ENCODE results near the gene RGS1.

Gene RGS1

DNA sequence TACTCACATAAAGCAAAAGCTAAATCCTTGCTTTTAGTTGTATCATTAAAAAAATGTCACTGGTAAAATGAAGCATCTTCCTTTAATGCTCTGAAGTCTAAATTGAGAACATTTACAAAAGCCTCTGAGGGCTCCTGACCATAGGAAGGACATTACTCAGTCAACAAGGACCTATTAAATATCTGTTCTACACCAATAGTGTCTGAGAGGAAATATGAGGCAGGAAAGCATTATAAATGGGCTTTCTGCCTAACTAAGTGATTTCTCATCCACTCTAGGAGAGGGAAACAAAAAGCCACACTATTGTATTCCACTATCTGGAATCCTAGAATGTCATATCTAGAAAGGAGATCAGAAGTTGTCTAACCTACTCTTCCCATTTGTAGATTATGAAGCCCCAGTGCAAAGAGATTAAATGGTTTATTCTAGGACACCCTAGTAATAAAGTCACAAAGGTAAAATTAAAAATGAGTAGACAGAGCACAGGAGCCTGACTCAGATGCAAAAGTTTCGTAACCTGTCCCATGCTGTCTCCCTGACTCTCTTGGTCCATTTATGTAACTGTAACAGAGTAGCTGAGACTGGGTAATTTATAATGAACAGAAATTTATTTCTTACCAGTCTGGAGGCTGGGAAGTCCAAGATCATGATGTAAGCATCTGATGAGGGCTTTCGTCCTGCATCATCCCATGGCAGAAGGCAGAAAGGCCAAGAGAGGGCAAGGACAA is 17.6 kb downstream of the RGS1 start:
- no peak for TF ChIP-seq TEAD4 (IDR thresholded peaks at IDR 0.05)
- TF ChIP-seq RAD21 (IDR thresholded peaks at IDR 0.05; ENCODE audit: low read depth): no peak
- no peak for TF ChIP-seq CREB1 (IDR thresholded peaks at IDR 0.05; ENCODE audit: low read depth)
- TF ChIP-seq TAF1 (IDR thresholded peaks at IDR 0.05; ENCODE audit: low read depth): no peak
- TF ChIP-seq YY1 (IDR thresholded peaks at IDR 0.05; ENCODE audit: low read depth): no peak
- TF ChIP-seq, protein P1, sequence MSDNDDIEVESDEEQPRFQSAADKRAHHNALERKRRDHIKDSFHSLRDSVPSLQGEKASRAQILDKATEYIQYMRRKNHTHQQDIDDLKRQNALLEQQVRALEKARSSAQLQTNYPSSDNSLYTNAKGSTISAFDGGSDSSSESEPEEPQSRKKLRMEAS (IDR thresholded peaks at IDR 0.05): no peak

DNA sequence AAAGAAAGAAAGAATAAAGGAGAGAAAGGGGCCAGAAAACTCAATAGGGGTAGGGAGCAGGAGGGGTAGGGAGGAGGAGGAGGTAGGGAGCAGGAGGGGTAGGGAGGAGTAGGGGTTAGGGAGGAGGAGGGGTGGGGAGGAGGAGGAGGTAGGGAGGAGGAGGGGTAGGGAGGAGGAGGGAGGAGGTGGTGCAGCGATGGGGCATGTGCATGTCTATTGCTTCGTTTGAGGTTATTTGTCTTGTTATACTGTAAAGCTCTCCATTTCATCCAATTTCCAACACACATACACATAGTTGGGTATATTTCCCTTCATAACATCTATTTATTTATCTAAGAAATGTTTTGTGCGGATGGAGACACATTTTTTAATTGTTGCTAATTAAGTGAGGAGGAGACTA is 19.7 kb downstream of the RGS1 start:
- TF ChIP-seq EP300 (IDR thresholded peaks at IDR 0.05; ENCODE audit: borderline replicate concordance): no peak
- TF ChIP-seq ZBTB7A (IDR thresholded peaks at IDR 0.05; ENCODE audit: low read depth): no peak
- TF ChIP-seq CREB1 (IDR thresholded peaks at IDR 0.05; ENCODE audit: low read depth): no peak
- TF ChIP-seq, protein P2, sequence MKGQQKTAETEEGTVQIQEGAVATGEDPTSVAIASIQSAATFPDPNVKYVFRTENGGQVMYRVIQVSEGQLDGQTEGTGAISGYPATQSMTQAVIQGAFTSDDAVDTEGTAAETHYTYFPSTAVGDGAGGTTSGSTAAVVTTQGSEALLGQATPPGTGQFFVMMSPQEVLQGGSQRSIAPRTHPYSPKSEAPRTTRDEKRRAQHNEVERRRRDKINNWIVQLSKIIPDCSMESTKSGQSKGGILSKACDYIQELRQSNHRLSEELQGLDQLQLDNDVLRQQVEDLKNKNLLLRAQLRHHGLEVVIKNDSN (IDR thresholded peaks at IDR 0.05): no peak
- TF ChIP-seq, protein P3, sequence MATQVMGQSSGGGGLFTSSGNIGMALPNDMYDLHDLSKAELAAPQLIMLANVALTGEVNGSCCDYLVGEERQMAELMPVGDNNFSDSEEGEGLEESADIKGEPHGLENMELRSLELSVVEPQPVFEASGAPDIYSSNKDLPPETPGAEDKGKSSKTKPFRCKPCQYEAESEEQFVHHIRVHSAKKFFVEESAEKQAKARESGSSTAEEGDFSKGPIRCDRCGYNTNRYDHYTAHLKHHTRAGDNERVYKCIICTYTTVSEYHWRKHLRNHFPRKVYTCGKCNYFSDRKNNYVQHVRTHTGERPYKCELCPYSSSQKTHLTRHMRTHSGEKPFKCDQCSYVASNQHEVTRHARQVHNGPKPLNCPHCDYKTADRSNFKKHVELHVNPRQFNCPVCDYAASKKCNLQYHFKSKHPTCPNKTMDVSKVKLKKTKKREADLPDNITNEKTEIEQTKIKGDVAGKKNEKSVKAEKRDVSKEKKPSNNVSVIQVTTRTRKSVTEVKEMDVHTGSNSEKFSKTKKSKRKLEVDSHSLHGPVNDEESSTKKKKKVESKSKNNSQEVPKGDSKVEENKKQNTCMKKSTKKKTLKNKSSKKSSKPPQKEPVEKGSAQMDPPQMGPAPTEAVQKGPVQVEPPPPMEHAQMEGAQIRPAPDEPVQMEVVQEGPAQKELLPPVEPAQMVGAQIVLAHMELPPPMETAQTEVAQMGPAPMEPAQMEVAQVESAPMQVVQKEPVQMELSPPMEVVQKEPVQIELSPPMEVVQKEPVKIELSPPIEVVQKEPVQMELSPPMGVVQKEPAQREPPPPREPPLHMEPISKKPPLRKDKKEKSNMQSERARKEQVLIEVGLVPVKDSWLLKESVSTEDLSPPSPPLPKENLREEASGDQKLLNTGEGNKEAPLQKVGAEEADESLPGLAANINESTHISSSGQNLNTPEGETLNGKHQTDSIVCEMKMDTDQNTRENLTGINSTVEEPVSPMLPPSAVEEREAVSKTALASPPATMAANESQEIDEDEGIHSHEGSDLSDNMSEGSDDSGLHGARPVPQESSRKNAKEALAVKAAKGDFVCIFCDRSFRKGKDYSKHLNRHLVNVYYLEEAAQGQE (IDR thresholded peaks at IDR 0.05; ENCODE audit: low read depth): no peak
- no peak for TF ChIP-seq CEBPB (IDR thresholded peaks at IDR 0.05)
- TF ChIP-seq RAD21 (IDR thresholded peaks at IDR 0.05; ENCODE audit: low read depth): no peak
- TF ChIP-seq NFIC (IDR thresholded peaks at IDR 0.05): no peak
- TF ChIP-seq, protein P1 (IDR thresholded peaks at IDR 0.05): no peak
- no peak for TF ChIP-seq TAF1 (IDR thresholded peaks at IDR 0.05; ENCODE audit: low read depth)
- TF ChIP-seq YY1 (IDR thresholded peaks at IDR 0.05; ENCODE audit: low read depth): no peak
- TF ChIP-seq EGR1 (IDR thresholded peaks at IDR 0.05): no peak
- TF ChIP-seq TCF12 (IDR thresholded peaks at IDR 0.05; ENCODE audit: low read depth): no peak
- no peak for TF ChIP-seq FOXM1 (IDR thresholded peaks at IDR 0.05; ENCODE audit: borderline replicate concordance, low read depth)
- no peak for TF ChIP-seq TEAD4 (IDR thresholded peaks at IDR 0.05)

DNA sequence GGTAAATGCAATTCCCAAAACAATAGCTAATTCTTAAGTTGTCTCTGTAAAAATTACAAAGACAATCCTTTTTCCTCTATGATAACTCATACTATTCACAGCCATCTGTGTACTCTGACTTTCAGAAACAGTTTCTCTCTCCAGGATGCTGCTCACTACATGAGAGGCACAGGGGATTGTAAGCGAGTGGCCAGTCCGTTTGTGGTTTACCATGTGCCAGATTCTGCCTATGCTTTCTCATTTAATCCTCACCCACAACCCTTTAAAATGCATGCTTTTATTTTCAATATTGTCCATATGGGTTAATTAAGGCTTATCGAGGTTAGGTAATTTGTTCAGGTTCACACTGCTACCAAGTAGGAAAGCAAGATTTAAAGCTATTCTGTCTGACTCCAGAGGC is 23.0 kb downstream of the RGS1 start:
- TF ChIP-seq, protein P2 (IDR thresholded peaks at IDR 0.05): no peak
- TF ChIP-seq ZBTB7A (IDR thresholded peaks at IDR 0.05; ENCODE audit: low read depth) (no peak), YY1 (IDR thresholded peaks at IDR 0.05; ENCODE audit: low read depth) (no peak), TEAD4 (IDR thresholded peaks at IDR 0.05) (no peak)

DNA sequence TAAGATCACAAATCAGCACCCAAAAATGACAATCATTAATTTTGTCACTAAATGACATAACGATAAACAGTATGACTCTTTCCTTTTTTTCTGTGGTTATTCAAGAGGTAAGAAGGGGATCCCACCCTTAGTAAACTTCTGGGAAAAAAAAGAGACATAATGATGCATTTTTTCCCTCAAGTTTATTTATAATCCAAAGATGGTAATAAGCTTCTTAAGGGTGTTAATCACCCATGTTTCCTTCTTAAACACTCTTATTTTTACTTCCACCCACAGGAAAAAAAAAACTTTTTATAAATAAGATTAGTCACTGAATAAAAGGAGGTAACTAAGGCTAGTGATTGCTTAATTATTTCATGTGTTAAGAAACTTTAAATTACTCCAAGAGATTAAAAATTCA is 24.7 kb downstream of the RGS1 start:
- TF ChIP-seq NFIC (IDR thresholded peaks at IDR 0.05) (no peak), RAD21 (IDR thresholded peaks at IDR 0.05; ENCODE audit: low read depth) (no peak), CEBPB (IDR thresholded peaks at IDR 0.05) (no peak), ZBTB7A (IDR thresholded peaks at IDR 0.05; ENCODE audit: low read depth) (no peak), FOXM1 (IDR thresholded peaks at IDR 0.05; ENCODE audit: borderline replicate concordance, low read depth) (no peak), YY1 (IDR thresholded peaks at IDR 0.05; ENCODE audit: low read depth) (no peak), TAF1 (IDR thresholded peaks at IDR 0.05; ENCODE audit: low read depth) (no peak), CREB1 (IDR thresholded peaks at IDR 0.05; ENCODE audit: low read depth) (no peak), EP300 (IDR thresholded peaks at IDR 0.05; ENCODE audit: borderline replicate concordance) (no peak), EGR1 (IDR thresholded peaks at IDR 0.05) (no peak), TEAD4 (IDR thresholded peaks at IDR 0.05) (no peak), TCF12 (IDR thresholded peaks at IDR 0.05; ENCODE audit: low read depth) (no peak)
- TF ChIP-seq, protein P2 (IDR thresholded peaks at IDR 0.05): no peak
- TF ChIP-seq, protein P1 (IDR thresholded peaks at IDR 0.05): no peak
- TF ChIP-seq, protein P3 (IDR thresholded peaks at IDR 0.05; ENCODE audit: low read depth): no peak

DNA sequence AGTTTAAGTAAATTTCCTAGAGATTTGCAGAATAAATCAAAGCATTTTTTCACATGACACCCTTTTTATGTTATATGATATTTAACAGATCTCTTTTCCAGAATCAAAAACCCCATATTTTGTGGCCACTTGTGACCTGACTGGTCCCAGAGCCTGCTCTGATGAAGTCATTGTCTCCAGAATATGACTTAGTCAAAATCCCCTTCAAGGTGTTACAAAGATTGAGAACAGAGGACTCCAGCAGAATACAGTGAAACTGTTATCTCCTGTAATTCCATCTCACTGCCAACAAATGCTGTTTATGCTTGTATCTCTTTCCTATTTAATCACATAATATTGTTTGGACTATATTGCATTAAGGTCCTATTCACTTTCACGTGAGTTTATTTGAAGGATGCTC is 25.6 kb downstream of the RGS1 start:
- TF ChIP-seq CREB1 (IDR thresholded peaks at IDR 0.05; ENCODE audit: low read depth) (no peak), NFIC (IDR thresholded peaks at IDR 0.05) (no peak), EGR1 (IDR thresholded peaks at IDR 0.05) (no peak), RAD21 (IDR thresholded peaks at IDR 0.05; ENCODE audit: low read depth) (no peak), TAF1 (IDR thresholded peaks at IDR 0.05; ENCODE audit: low read depth) (no peak), EP300 (IDR thresholded peaks at IDR 0.05; ENCODE audit: borderline replicate concordance) (no peak), YY1 (IDR thresholded peaks at IDR 0.05; ENCODE audit: low read depth) (no peak), ZBTB7A (IDR thresholded peaks at IDR 0.05; ENCODE audit: low read depth) (no peak), TEAD4 (IDR thresholded peaks at IDR 0.05) (no peak)
- TF ChIP-seq, protein P3 (IDR thresholded peaks at IDR 0.05; ENCODE audit: low read depth): no peak
- TF ChIP-seq, protein P1 (IDR thresholded peaks at IDR 0.05): no peak
